GM12872 (cell line): Measurements from ENCODE around the gene BAG5.

Experiments
- TF ChIP-seq, protein P1 (sequence below): IDR thresholded peaks from 3 replicates; pipeline ENCODE4 v1.5.1; 2011; ENCODE audit warnings: low read depth, mild to moderate bottlenecking, low read length, moderate library complexity; ENCODE audit not compliant: insufficient read depth

Gene BAG5

DNA sequence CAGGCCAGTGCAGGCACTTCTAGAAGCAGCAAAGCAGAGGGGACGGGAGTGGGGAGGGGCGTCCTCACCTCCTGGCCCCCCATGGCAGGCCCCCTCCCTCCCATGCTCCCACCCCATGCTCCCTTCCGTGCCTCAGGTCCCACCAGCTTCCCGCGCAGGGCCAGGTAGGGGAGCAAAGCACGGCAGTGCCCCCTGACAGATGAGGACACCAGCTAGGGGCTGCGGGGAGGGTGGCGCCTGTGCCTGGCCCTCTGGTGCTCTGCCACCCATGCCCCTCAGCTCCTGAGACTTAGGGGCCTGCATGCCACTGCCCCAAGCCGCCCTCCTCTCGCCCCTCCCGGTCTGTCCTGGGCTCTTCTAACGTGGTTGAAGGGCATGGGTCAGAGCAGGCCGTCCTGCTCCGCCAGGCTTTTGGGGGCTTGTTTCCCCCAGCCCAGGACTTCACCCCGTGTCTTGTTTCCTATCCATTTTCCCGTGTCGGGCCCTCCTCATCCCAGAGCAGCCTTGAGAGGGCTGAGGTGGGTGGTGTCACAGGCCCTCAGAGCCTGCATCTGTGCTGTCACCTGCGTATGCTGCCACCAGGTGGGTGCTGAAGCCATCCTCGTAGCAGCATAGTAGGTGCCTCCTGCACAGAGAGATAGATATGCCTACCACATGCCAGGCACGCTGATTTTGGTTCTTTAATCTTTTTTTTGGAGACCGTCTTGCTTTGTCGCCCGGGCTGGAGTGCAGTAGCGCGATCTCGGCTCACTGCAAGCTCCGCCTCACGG is 23.2 kb downstream of the BAG5 start:
- TF ChIP-seq, protein P1, sequence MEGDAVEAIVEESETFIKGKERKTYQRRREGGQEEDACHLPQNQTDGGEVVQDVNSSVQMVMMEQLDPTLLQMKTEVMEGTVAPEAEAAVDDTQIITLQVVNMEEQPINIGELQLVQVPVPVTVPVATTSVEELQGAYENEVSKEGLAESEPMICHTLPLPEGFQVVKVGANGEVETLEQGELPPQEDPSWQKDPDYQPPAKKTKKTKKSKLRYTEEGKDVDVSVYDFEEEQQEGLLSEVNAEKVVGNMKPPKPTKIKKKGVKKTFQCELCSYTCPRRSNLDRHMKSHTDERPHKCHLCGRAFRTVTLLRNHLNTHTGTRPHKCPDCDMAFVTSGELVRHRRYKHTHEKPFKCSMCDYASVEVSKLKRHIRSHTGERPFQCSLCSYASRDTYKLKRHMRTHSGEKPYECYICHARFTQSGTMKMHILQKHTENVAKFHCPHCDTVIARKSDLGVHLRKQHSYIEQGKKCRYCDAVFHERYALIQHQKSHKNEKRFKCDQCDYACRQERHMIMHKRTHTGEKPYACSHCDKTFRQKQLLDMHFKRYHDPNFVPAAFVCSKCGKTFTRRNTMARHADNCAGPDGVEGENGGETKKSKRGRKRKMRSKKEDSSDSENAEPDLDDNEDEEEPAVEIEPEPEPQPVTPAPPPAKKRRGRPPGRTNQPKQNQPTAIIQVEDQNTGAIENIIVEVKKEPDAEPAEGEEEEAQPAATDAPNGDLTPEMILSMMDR: no peak

DNA sequence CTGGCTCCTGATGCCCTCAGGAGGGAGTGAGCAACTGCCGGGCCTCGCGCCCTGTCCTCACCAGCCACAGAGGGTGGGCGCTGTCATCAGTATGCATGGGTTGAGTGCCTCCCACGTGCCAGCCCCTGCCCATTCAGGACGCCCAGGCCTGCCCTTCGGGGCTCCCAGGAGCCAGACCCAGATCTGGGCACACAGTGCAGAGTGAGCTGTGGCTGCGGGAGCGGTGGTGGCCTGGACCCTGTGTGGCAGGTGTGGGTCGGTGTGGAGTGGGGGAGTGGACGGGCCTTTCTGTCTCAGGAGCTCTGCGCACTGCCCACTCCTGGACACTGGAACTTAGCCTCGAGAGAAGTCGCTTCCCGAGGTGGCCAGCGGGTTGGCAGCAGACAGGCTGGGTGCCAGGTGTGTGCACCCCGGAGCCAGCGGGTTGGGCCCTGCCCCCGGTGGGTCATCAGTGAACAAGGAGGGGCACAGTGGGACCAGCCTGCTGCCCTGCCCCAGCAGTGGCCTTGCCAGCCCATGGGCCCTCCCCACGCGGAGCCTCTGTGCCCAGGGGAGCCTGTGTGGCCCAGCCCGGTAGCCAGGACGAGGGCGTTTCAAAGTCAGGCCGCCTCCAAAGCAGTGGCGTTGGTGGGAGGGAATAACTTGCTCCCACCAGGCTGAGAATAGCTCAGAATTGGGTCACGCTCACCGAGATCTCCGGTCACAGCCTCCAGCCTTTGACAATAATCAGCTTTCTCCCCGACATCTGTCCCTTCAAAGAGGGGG is 24.0 kb downstream of the BAG5 start:
- TF ChIP-seq, protein P1: no peak

DNA sequence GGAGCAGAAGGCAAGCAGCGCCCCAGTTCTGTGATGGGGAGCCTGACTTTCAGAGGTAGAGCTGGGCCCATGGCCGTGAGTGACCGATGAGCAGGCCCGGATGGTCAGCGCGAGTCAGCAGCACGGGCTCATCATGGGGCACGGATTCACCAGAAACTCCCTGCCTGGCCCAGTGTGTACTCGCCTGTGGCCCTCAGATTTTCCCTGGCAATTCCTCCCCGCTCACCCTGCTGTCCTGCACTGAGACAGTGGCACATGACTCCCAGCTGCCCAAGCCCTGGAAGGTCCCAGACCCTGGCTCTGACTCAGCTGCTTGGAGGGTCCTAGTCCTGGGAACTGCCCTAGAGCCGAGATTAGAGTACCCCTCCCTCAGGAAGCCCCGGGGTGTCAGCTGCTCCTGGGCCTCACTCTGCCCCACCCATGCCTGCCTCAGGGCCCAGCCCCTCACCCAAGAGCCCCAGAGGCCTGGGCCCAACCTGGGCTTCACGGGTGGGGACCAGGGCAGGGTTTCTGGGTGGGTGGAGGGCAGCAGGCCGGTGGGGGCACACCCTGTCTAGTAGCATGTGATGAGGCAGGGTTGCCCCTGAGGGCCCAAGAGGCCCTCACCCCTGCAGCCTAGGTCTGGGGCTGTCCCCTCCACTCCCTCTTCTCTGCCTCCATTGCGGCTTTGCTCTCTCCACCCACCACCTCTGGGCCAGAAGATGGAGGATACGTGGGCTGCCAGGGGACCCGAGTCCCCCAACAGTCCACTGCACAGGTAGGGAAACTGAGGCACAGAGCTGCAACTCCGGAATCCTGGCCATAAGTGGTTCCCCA is 25.1 kb downstream of the BAG5 start:
- TF ChIP-seq, protein P1: no peak

DNA sequence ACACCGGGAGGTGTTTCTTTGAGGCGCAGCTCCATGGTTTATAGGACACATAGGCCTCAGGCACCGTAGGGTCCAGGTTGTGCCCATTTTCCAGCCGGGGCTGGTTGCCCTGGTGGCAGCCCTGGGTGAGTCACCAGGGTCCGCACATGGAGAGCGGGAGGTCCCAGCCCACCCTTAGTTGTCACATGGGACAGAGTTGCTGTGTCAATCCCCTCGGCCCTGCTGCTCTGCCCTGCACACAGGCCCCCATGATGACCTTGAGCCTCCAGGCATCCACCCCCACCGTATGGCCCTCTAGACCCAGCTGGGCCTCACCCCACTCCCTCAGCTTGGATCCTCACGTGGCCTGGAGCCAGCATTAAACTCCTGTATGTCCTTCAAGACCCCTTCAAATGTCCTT is 25.8 kb downstream of the BAG5 start:
- TF ChIP-seq, protein P1: no peak

DNA sequence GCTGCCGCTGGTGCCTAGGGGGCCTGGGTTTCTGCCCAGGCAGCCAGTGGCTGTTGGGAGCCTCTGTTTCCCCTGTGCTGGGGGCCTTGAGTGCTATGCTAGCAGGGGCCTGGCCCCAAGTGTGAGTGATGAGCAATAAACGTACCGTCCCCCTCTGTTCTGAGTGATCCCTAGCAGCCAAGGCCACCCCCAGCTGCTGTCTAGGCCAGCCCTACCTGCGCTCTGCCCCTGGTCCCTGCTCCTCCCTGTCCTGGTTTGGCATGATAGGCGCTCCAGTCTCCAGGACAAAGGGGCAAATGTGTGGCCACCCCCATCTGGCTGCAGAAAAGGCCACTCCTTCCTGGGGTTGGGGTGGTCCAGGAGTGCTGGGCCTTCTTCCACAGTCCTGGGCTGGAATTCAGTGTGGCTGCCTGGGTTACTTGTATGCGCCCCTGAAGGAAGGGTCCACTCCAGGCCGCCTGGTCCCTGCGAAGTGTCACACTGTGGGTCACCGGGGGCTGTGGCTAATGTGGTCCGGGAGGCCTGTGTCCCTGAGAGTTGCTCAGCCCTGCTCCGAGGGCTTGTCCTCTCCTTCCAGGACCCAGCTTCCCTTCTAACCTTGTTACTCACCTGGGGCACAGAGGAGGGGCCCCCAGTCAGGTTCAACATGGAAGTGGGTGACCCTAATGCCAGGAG is 26.4 kb downstream of the BAG5 start:
- TF ChIP-seq, protein P1: no peak

DNA sequence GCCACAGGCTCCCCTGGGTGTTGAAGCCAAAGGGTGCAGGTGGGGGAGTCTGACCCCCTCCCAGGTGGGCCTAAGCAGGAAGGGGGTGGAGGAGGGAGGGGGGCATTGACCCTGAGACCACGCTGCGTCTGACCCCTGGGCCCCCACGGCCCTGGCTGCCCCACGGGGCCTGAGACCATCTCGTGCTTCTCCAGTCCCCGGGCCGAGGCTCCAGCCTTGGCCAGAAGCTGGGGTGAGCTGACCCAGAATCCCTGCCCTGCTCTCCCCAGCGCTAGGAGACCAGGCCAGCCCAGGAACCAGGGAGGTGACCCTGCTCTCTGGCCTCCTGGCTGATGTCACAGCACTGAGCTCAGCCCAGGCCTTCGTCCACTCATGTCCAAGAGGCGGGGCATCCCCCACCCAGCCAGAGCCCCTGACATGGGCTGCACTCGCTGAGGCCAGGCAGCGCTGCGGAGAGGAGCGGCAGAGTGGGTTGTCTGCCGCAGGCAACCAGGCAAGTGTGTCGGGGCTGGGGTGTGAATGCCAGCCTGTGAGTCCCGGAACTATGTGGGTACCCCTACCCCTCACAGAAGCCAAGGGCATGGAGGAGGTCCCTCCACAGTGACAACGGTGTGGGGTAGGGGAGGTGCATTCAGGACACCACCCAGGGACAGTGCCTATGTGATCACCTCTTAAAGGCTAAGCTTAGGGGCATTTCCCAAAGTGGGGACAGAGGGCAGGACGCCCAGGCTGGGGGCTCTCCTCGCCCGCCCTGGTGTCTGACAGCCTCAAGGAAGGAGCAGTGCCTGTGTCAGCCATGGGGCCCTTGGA is 27.2 kb downstream of the BAG5 start:
- TF ChIP-seq, protein P1: no peak
